ENCODE measurements around the gene MAP1LC3A. TPM values are rescaled to one million over a fixed set of nuclear protein-coding genes. Genes with fewer than 3 reads are reported as not detected.

The MAP1LC3A gene
- total RNA-seq, 1 experiment from 2014 or later: not detected

- Histone ChIP-seq H3K36me3 (ENCODE audit: control insufficient read depth in 1 of 2, insufficient read depth in 2 of 2, low read length in 2 of 2) (peaks cover 17 to 52% of the 10 kb centered on the region in 2 experiments), H3K9me2 (ENCODE audit: insufficient read depth) (no peaks in the 10 kb centered on the region), H4K20me1 (ENCODE audit: insufficient read depth) (no peaks in the 10 kb centered on the region), H3K27ac (ENCODE audit: low read depth, low read length) (no peak overlapping the region), H3K9ac (ENCODE audit: low read length) (no peak overlapping the region), H3K9me3 (ENCODE audit: control insufficient read depth in 1 of 2, insufficient read depth in 1 of 2, low read depth in 1 of 2, low read length in 2 of 2) (no peaks in the 10 kb centered on the region), H3K4me2 (ENCODE audit: low read length) (no peak overlapping the region), H3K27me3 (ENCODE audit: insufficient read depth, low read length) (no peaks in the 10 kb centered on the region), H3K4me1 (ENCODE audit: control insufficient read depth in 1 of 2, insufficient read depth in 2 of 2, low read length in 2 of 2) (no peaks in the 10 kb centered on the region), H3K4me3 (replicated peaks in 1 of 2; ENCODE audit: low read depth in 1 of 2, low read length in 2 of 2) (no peak overlapping the region), H3K79me2 (ENCODE audit: insufficient read depth, low read length) (peaks cover 19% of the 10 kb centered on the region; the same call in 1 of the 2 replicates), H2AFZ (ENCODE audit: low read depth, low read length, poor library complexity, severe bottlenecking) (no peak overlapping the region)
- intact Hi-C loops (cut with micrococcal nuclease): no loop called here
- no peak for DNase-seq (ENCODE audit: low read depth, low spot score)
- TF ChIP-seq, protein P1, sequence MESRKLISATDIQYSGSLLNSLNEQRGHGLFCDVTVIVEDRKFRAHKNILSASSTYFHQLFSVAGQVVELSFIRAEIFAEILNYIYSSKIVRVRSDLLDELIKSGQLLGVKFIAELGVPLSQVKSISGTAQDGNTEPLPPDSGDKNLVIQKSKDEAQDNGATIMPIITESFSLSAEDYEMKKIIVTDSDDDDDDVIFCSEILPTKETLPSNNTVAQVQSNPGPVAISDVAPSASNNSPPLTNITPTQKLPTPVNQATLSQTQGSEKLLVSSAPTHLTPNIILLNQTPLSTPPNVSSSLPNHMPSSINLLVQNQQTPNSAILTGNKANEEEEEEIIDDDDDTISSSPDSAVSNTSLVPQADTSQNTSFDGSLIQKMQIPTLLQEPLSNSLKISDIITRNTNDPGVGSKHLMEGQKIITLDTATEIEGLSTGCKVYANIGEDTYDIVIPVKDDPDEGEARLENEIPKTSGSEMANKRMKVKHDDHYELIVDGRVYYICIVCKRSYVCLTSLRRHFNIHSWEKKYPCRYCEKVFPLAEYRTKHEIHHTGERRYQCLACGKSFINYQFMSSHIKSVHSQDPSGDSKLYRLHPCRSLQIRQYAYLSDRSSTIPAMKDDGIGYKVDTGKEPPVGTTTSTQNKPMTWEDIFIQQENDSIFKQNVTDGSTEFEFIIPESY (IDR thresholded peaks at IDR 0.05; ENCODE audit: extremely low read depth, insufficient replicate concordance, low read length): no peak
- TF ChIP-seq MAX (IDR thresholded peaks at IDR 0.05) (no peak), JUND (IDR thresholded peaks at IDR 0.05) (no peak), CBX3 (IDR thresholded peaks at IDR 0.05; ENCODE audit: low read depth) (no peak), TCF7L2 (IDR thresholded peaks at IDR 0.05; ENCODE audit: borderline replicate concordance, extremely low read depth, insufficient read depth, insufficient read length) (no peak), EZH2 (IDR thresholded peaks at IDR 0.05) (no peak), SRF (IDR thresholded peaks at IDR 0.05; ENCODE audit: low read depth) (no peak), FOSL1 (IDR thresholded peaks at IDR 0.05; ENCODE audit: low read depth) (no peak), CEBPB (IDR thresholded peaks at IDR 0.05; ENCODE audit: low read depth) (no peak), REST (IDR thresholded peaks at IDR 0.05; ENCODE audit: low read depth) (no peak), POLR2A (IDR thresholded peaks at IDR 0.05; ENCODE audit: borderline replicate concordance, extremely low read depth, insufficient read depth, insufficient read length) (no peak), SP1 (IDR thresholded peaks at IDR 0.05; ENCODE audit: low read depth) (no peak), YY1 (IDR thresholded peaks at IDR 0.05; ENCODE audit: extremely low read depth, insufficient replicate concordance, low read depth, low read length) (no peak), ZFX (IDR thresholded peaks at IDR 0.05) (no peak), RAD21 (IDR thresholded peaks at IDR 0.05; ENCODE audit: low read depth) (no peak), POLR2AphosphoS5 (IDR thresholded peaks at IDR 0.05; ENCODE audit: low read depth, low read length) (no peak)
- TF ChIP-seq, protein P2, sequence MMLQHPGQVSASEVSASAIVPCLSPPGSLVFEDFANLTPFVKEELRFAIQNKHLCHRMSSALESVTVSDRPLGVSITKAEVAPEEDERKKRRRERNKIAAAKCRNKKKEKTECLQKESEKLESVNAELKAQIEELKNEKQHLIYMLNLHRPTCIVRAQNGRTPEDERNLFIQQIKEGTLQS (IDR thresholded peaks at IDR 0.05): no peak
- no TSS peak for BruUV-seq (replicated peaks)
- ChIA-PET POLR2A (no interaction called here), CTCF (no interaction called here), RAD21 (ENCODE audit: low non-redundant PET in 1 of 2, low total read pairs in 2 of 2, uncharacterized antibody in 2 of 2, unreplicated experiment in 2 of 2) (no interaction called here)
- ATAC-seq: no peak
Measured at GRCh38 chr20:34532320-34532719, 26.2 kb upstream of the MAP1LC3A start.
